Stimulated activated CD4-positive, alpha-beta T cell treated with anti-CD3 and anti-CD28 coated beads, Interleukin-2, amount 100 ng/mL, for 24 hours (primary cell): ENCODE measurements around the gene TPST2.

Experiments
- DNase-seq, 2 donors: peaks; one replicate each; pipeline ENCODE4 v3.0.0-alpha.2; 2020

The TPST2 gene

DNA sequence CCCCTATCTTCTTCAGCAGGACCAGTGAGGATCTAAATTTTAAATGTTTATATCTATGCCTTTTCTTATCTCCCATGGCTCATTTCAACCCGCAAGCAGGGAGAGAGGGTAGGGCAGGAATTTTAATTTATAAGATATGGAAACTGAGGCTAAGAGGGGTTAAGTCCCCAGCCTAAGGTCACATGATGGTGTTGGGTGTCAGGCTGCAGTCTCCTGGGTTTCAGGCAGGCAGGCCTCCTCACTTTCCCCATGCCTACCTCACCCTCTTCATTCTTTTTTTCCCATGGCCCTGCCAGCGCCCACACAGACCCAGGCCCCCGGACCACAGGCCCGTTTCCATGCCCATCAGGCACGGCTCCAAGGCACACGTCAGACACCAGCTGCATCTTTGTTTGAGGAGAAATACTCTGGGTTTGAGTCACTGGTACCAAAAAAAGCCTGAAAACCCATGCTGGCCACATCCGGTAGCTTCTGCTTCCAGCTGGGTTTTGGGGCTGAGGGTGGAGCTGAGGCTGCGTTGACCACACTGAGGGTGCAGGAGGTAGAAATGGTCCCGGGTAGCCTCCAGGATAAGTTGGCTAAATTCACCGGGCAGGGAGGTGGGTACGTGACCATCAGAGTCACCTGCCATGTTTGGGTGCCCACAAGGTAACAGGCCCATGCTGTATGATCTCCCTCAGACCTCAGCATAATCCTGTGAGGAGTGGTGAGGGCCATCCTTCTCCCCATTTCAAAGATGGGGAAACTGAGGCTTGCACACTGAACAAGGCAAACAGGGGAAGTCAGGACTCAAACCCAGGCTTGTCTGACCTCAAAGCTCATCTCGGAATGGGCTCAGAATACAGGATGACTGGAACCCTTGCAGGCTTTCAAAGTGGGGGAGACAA, 20.4 kb upstream of the TPST2 start:
- peak; percentile 46 to 59 for DNase-seq

DNA sequence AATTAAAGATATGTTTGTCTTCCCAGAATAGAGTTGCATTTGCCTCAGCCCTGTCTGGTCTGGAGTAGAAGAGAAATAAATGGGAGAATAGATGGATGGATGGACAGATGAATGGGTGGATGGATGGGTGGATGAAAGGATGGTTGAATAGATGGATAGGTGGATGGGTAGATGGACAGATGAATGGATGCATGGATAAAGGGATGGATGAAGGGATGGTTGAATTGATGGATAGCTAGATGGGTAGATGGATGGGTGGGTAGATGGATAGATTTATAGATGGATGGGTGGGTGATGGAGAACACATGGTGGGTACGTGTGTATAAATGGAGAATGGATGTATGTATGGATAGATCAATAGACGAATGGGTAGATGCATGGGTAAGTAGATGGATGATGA, 19.4 kb upstream of the TPST2 start:
- DNase-seq, result no peak

- no peak for DNase-seq
Observed at GRCh38 chr22:26608129-26608528, 18.2 kb upstream of the TPST2 start.

- DNase-seq, result no peak
Observed at GRCh38 chr22:26606611-26607010, 16.7 kb upstream of the TPST2 start.

- DNase-seq, result no peak
Observed at GRCh38 chr22:26604368-26604767, 14.4 kb upstream of the TPST2 start.

- DNase-seq, result no peak
Observed at GRCh38 chr22:26602127-26602526, 12.2 kb upstream of the TPST2 start.

GRCh38 chr22:26601726-26602125, 11.8 kb upstream of the TPST2 start:
- DNase-seq, result no peak

GRCh38 chr22:26599505-26599904, 9.6 kb upstream of the TPST2 start:
- no peak for DNase-seq

GRCh38 chr22:26597480-26597879, 7.5 kb upstream of the TPST2 start:
- no peak for DNase-seq

GRCh38 chr22:26597026-26597425, 7.1 kb upstream of the TPST2 start:
- DNase-seq, result no peak

GRCh38 chr22:26593763-26594162, 3.8 kb upstream of the TPST2 start:
- DNase-seq, result no peak

DNA sequence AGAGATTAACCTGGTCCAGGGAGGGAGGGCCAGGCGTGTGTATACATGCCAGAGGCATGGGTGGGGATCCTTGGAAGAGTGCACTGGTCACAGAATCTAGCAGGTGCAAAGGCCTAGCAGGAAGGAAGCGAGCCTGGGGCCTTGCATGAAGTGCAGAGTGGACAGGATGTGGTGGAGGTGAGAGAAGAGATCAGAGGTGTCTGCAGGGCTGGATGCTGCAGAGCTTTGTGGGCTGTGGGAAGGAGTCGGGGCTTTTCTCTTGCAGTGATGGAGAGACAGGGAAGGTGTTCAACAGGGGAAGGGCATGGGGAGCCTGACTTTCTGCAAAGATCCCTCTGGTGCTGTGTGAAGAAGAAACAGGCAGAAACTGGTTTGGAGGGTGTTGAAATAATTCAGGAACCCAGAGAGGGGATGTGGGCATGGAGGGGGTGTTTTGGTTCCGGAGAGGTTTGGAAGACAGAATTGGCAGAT, 2.5 kb upstream of the TPST2 start:
- peak in 1 of 2 donors; percentile 35 for DNase-seq

DNA sequence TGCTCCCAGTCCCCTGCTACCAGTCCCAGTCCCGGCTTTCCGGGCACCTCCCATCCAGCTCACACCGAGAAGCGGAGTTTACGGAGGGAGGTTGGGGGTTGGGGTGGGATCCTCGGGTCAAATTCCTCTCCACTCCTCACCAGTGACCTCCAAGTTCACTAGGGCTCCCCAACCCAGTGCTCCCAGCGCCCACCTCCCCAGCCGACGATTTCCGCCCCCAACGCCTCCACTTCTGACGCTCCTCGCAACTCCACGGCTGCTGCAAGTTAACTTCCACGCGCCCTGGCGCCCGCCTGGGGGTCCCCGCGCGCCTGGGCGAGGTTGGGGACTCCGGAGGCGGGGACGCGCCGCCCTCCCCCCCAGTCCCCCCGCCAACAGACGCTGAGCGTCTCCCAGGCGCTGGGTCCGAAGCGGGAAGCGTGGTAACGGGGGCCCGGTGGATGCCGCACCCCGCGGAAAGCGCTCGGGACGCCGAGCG, 526 bp downstream of the TPST2 start:
- peak; percentile 34 to 48 for DNase-seq

GRCh38 chr22:26588729-26589366, 1.1 kb downstream of the TPST2 start:
- no peak for DNase-seq

- DNase-seq, result no peak
Observed at GRCh38 chr22:26587991-26588613, 1.8 kb downstream of the TPST2 start.

DNA sequence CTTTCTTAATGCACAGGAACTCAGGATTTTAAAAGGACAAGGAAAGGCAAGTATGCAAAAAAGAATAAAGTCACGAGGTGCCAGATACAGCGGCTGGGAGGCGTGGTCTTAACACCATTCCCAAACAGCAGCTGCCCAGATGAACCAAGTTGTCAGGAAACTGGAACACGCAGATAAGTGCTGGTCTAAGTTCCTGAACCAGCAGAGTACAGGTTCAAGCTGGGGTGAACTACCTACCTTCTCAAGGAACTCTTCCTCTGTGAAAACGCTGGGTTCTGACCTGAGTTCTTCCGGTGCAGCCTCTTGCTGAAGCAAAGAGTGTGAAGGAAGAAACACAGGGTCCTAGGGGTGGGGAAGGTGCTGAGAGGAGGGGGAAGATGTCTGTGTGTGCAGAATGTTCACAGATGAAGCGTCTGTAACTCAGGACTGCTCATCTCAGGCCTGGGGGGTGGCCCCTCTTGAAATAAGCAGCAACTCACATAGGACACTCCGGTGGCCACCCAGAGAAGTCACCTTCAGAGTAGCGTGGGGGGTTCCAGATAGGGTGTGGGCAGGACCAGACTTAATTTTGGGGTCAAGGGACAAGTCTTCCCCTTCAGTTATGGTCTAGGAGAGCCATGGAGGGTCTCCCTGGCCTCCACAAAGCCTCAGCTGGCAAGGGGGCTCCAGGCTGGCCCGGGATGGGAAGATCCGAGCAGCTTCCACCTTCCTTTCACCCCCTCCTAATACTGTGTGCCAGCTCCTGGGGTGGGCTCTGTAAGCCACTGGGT, 3.2 kb downstream of the TPST2 start:
- DNase-seq, result no peak

DNA sequence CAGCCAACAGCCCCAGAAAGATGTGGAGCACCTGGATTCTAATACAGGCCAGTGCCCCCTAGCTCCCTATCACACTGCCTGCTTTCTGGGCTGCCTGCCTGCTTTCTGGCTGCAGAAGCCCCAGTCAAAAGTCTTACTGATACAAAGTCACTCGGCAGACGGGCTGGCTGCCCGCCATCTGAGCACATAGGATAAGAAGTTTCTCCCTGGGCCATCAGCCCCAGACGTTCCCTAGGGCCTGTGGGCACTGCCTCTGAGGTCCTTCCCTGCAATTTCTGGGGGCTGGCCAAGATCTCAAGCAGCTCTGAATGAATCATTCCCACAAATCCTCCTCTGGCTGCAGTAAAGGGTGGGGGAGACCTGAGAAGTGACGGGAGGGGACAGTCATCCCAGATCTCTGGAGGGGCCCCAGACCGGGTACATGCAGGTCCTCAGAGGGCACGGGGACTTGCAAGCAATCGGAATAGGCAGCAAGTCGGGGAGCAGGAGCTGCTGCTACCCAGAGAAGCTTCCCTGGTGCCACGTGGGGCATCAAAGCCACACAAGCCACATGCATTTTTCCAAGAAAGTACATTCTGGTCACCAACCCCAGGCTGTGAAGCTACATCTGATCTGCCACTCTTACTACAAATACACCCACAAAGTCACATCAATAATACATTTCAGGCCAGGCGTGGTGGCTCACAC, 4.7 kb downstream of the TPST2 start:
- DNase-seq, result no peak

DNA sequence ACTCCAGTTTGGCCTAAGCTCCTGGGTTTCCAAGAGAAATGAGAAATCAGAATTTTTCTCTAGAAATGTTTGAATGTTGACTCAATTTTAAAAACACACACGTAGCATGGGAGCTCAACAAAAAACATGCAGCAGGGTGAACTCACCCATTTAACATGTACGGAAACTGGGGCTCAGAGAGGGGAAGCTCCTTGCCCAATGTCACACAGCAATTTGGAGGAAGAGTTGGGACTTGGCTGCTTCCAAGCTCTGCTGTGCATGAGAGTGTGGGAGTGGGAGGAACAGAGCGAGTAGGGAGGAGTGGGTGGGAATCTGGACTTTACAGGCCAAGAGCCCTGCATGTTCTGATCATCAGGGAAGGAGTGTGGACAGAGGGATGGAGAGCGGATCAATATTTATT, 5.9 kb downstream of the TPST2 start:
- no peak for DNase-seq

- DNase-seq, result no peak
Observed at GRCh38 chr22:26581633-26582168, 8.2 kb downstream of the TPST2 start.

DNA sequence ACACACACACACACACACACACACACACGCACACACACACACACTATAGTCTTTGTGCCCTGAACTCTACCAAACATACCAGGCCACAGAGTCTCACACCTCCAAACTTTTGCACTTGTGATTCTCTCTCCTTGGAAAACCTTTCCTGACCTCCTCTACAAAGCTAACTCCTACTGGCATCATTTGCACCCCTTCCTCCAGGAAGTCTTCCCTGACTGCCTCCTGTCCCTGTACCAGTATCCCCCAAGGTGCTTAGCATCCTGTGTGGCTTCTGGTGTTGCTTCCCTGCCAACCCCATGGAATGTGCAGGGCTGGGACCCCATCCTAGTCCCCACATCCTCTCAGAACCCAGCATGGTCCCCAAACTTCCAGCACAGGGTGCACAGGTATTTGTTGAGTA, 8.9 kb downstream of the TPST2 start:
- DNase-seq, result no peak

DNA sequence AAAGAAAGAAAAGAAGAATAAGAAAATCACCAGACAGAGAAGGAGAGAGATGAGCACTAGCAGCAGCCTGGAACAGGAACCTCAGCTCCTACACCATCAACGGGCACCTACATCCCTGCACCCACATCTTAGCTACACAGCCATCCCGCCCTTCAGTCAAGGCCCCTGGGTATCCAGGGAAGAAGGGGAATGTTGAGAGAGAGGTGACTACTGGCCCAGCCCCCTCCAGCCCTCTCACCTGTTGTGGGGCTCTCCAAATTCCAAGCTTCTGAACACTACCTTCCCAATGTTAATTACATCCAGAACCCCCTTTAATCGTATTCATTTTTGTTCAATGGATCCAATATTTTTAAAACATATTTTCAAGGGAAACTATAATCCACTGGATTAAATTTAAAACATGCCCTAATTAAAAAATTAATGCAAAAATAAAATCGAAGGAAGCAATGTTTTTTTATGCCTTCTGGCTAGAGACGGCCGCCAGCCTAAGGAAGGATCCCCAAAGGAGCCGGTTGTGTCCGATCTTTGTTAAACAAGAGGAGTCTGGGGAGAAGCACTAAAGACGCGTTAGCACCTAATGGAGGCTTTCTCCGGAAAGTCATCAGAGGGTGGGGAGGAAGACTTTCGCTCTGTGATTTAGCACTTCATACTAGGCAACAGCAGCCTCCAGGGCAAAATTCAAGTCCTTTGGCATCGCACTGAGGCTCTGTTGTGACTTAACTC, 9.5 kb downstream of the TPST2 start:
- DNase-seq, result no peak
